Fibroblast of pulmonary artery (primary cell): ENCODE measurements around the gene UBTD1.

Experiments used
- DNase-seq: peaks from one replicate; pipeline ENCODE4 v3.0.0-alpha.2; 2010; ENCODE audit warnings: low read depth
- H3K4me3 ChIP-seq: replicated peaks from 2 replicates; pipeline ENCODE4 v1.5.1; 2011; ENCODE audit warnings: low read depth, mild to moderate bottlenecking, control low read depth, low read length, moderate library complexity
- TF ChIP-seq, protein P1 (sequence below): IDR thresholded peaks from 2 replicates; pipeline ENCODE4 v1.5.1; 2011; ENCODE audit warnings: mild to moderate bottlenecking, control low read depth, low read length, inconsistent platforms; ENCODE audit errors: missing control alignments

Gene UBTD1

DNA sequence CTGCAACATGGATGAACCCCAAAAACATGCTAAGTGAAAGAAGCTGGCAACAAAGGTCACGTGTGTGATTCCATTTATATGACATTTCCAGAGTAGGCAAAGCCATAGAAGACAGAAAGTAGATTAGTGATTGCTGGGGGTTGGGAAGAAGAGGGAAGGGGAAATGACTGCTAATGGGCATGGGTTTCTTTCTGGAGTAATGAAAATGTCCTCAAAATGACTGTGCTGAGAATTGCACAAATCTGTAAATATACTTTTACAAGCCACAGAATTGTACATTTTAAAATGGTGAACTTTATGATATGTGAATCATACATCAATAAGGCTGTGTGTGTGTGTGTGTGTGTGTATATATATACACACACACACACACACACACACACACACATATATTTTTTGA, 16.3 kb upstream of the UBTD1 start:
- TF ChIP-seq, protein P1, sequence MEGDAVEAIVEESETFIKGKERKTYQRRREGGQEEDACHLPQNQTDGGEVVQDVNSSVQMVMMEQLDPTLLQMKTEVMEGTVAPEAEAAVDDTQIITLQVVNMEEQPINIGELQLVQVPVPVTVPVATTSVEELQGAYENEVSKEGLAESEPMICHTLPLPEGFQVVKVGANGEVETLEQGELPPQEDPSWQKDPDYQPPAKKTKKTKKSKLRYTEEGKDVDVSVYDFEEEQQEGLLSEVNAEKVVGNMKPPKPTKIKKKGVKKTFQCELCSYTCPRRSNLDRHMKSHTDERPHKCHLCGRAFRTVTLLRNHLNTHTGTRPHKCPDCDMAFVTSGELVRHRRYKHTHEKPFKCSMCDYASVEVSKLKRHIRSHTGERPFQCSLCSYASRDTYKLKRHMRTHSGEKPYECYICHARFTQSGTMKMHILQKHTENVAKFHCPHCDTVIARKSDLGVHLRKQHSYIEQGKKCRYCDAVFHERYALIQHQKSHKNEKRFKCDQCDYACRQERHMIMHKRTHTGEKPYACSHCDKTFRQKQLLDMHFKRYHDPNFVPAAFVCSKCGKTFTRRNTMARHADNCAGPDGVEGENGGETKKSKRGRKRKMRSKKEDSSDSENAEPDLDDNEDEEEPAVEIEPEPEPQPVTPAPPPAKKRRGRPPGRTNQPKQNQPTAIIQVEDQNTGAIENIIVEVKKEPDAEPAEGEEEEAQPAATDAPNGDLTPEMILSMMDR, result no peak
- DNase-seq, result no peak
- H3K4me3 ChIP-seq, result no peak overlapping the region

DNA sequence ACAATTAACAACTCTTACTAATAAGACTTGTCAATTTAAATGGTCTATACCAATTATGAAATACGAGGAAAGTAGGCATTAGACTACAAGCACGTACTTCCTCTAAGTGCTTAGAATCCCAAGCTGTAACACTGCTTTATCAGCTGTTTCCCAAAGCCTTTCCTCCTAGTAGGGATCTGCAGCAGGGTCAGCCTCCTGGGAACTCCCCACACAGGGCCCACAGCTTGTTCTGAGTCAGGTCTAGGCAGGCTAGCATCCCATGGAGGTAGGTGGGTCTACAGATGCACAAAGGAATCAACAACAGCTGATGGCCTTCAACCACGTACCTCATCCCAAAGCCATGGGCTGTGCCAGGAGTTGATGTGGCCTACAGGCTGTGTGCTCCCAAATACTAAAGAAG, 15.2 kb upstream of the UBTD1 start:
- TF ChIP-seq, protein P1, result no peak
- peak; percentile 39 for DNase-seq

DNA sequence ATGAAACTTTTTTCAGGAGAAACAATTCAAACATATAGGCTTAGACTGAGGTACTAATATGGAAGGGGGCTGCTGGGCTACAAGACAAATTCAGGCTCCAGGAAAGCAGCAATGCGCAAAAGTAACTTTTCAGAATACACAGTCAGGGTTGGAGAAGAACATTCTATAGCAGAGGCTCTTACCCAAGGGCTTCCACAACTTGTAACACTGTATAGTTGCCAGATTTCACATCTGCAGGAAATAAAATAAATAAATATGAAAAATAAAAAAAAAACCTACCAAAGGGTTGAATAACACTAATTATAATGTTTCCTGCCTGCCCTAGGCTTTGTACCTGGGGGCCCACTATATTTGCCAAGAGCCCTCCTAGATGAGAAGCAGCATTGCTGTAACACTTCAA, 14.8 kb upstream of the UBTD1 start:
- TF ChIP-seq, protein P1, result no peak
- DNase-seq, result no peak

More for the DNA sequence above, 15.2 kb upstream of the UBTD1 start:
- no peak overlapping the region for H3K4me3 ChIP-seq

DNA sequence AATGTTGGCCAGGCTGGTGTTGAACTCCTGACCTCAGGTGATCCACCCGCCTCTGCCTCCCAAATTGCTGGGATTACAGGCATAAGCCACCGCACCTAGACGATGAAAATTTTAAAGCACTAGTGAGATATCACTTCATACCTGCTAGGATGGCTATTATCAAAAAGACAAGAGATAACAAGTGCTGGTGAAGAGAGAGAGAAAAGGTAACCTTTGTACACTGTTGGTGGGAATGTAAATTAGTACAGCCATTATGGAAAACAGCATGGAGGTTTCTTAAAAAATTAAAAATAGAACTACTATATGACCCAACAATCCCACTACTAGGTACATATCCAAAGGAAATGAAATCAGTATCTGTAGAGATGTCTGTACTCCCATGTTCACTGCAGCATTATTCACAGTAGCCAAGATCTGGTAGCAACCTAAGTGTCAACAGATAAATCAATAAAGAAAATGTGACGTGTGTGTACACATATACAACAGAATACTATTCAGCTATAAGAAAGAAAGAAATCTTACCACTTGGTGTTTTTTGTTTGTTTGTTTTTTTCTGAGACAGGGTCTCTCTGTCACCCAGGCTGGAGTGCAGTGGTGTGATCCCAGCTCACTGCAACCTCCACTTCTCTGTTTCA, 13.0 kb upstream of the UBTD1 start:
- DNase-seq, result no peak
- TF ChIP-seq, protein P1, result no peak
- no peak overlapping the region for H3K4me3 ChIP-seq

More for the DNA sequence above, 14.8 kb upstream of the UBTD1 start:
- H3K4me3 ChIP-seq, result no peak overlapping the region

DNA sequence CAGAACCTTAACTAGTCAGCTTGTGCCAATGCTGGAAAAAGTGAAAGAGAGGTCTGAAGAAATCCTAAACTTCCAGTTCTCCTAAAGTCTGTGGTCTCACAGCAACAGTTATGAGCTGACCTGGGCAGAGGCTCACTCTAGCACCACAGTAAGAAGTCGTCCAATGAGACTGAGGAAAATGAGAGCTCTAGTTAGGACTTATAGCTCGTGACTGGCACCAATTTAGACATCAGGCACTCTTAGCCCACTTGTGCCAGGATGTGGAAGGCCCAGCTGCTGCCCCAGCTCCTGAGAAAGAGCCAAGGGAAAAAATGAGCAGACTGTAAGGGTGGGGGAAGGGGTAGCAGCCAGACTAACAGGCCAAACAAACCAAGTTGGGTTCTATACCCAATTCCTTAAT, 8.1 kb upstream of the UBTD1 start:
- TF ChIP-seq, protein P1, result no peak
- no peak overlapping the region for H3K4me3 ChIP-seq
- DNase-seq, result no peak

DNA sequence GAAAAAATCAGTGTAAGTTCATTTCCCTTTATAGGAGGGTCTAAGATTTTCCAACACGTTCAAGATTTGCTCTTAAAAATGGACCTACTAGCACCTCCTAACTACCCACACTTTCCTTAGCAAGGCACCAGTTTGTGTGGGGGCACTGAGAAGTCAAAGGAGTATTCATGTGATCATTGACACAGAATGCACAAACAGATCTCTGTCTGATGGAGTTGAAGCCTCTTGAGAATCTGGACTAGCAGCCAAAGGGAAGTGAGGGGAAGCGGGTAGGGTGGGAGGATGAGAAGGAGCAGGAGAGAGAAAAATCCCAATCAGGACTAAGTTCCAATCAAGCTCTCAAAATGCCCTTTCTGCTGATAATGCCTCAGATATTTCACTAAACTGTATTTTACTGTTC, 4.6 kb upstream of the UBTD1 start:
- no peak for DNase-seq
- TF ChIP-seq, protein P1, result no peak
- H3K4me3 ChIP-seq, result no peak overlapping the region

DNA sequence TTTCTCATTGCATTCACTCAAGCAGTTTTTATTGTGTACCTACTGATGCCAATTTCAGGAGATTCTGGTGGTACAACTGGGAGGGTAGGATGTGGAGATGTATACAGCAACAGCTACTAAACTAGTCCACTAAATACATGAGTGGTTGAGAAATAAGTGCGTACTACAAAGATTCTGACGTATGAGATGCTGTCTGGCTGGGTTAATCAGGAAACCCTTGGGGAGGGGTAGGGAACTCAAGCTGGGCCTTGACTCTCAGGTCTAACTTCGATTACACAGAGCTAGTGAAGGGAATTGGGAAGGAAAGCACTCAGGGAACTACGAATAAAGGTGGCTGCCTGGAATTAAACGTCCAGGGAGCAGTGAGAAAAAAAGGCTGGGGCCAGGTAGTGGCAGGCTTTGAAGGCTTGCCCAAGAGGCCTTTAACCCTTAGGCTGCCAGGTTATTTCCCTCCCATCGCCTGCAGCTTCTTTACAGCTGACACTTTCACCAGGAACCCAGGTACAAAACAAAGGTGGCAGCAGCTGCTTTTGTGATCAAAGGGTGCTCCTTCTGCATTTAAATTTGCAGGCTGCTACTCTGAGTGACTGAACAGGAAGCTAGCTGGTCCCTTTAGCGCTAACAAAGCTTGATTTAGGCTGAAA, 3.7 kb upstream of the UBTD1 start:
- DNase-seq, result peak; percentile 80
- no peak overlapping the region for H3K4me3 ChIP-seq

More for the DNA sequence above, 3.7 kb upstream of the UBTD1 start:
- TF ChIP-seq, protein P1, result no peak
